Activated gamma-delta T cell treated with anti-CD3 and anti-CD28 coated beads, Interleukin-2, amount 50 U/mL, for 16 hours (primary cell): ENCODE data around the gene C16orf90.
"Not testable (repeated sequence)": the region's sequence is repeated elsewhere in the genome, so short reads cannot be mapped to it uniquely, and the experiment has no call there.

ENCODE experiments used
- DNase-seq: peaks from one replicate; pipeline ENCODE4 v3.0.0-alpha.2; 2020; ENCODE audit warnings: low read depth

The C16orf90 gene

GRCh38 chr16:3511286-3512180 lies 16.2 kb upstream of the C16orf90 start:
- DNase-seq = no peak

- no peak for DNase-seq
These were observed 15.1 kb upstream of the C16orf90 start for GRCh38 chr16:3510416-3510815.

- DNase-seq = peak; percentile 59
These were observed 14.2 kb upstream of the C16orf90 start for GRCh38 chr16:3509470-3509928.

GRCh38 chr16:3508736-3509135 lies 13.4 kb upstream of the C16orf90 start:
- DNase-seq = no peak

- peak; percentile 13 for DNase-seq
These were observed 8.2 kb upstream of the C16orf90 start for GRCh38 chr16:3503523-3503922.

- no peak for DNase-seq
These were observed 6.6 kb upstream of the C16orf90 start for GRCh38 chr16:3501783-3502400.

GRCh38 chr16:3501412-3501761 lies 6.1 kb upstream of the C16orf90 start:
- DNase-seq = not testable (repeated sequence)

- DNase-seq = no peak
These were observed 3.7 kb upstream of the C16orf90 start for GRCh38 chr16:3498988-3499387.

- no peak for DNase-seq
These were observed 2.5 kb upstream of the C16orf90 start for GRCh38 chr16:3497771-3498170.

GRCh38 chr16:3496386-3496785 lies 1.1 kb upstream of the C16orf90 start:
- DNase-seq = no peak

- no peak for DNase-seq
These were observed 809 bp downstream of the C16orf90 start for GRCh38 chr16:3494386-3494973.

- no peak for DNase-seq
These were observed 2.9 kb downstream of the C16orf90 start for GRCh38 chr16:3492356-3492755.

- DNase-seq = no peak
These were observed 4.2 kb downstream of the C16orf90 start for GRCh38 chr16:3490911-3491629.

GRCh38 chr16:3488801-3489200 lies 6.5 kb downstream of the C16orf90 start:
- DNase-seq = no peak

- DNase-seq = no peak
These were observed 7.5 kb downstream of the C16orf90 start for GRCh38 chr16:3487521-3488410.

GRCh38 chr16:3486506-3487215 lies 8.6 kb downstream of the C16orf90 start:
- DNase-seq = no peak

GRCh38 chr16:3485821-3486505 lies 9.3 kb downstream of the C16orf90 start:
- DNase-seq = no peak

GRCh38 chr16:3485097-3485745 lies 10.1 kb downstream of the C16orf90 start:
- no peak for DNase-seq

- no peak for DNase-seq
These were observed 10.8 kb downstream of the C16orf90 start for GRCh38 chr16:3484318-3485096.
